PC-9 (cell line): ENCODE results near the gene CADPS2. TPM values are rescaled to one million over a fixed set of nuclear protein-coding genes. Genes with fewer than 3 reads are reported as not detected.

Source experiments
- BruUV-seq: library from RNA; stranded (reverse); fragments of 400-500 nt; replicated peaks from 2 replicates; lab custom pipeline; 2021; lab: Mats Ljungman, UMichigan
- CTCF ChIA-PET: fragments of 300-600 bp; sonication (Branson Sonifier 250); formaldehyde crosslinking; loops from one replicate; lab custom pipeline; 2022; ENCODE audit warnings: antibody characterized with exemption; lab: Charles Lee
- POLR2A ChIA-PET: fragments of 300-600 bp; sonication (Branson Sonifier 250); formaldehyde crosslinking; loops from one replicate; lab custom pipeline; 2022; ENCODE audit warnings: antibody characterized with exemption; ENCODE audit not compliant: unreplicated experiment; lab: Charles Lee
- DNase-seq, 2 experiments: peaks; one replicate each; pipeline versions ENCODE4 v3.0.0 to v3.0.0-alpha.2; 2015 to 2022; ENCODE audit warnings: mixed read lengths in 1 of 2
- H2AFZ ChIP-seq: fragments of 200-600 bp; sonication (generic); 2 replicates; pipeline ENCODE4 v1.8.1; 2017; ENCODE audit warnings: antibody characterized with exemption
- H3F3A ChIP-seq: fragments of 200-600 bp; sonication (generic); 2 replicates; pipeline ENCODE4 v1.8.1; 2017; ENCODE audit warnings: antibody characterized with exemption, mild to moderate bottlenecking, low read depth; ENCODE audit not compliant: insufficient read depth
- H3K27ac ChIP-seq: fragments of 200-600 bp; sonication (generic); 2 replicates; pipeline ENCODE4 v1.6.1; 2016; ENCODE audit warnings: mixed run types
- H3K27me3 ChIP-seq: fragments of 200-600 bp; sonication (generic); 2 replicates; pipeline ENCODE4 v1.6.1; 2016; ENCODE audit warnings: low read depth, mixed run types; ENCODE audit not compliant: insufficient read depth
- H3K36me3 ChIP-seq: fragments of 200-600 bp; sonication (generic); 2 replicates; pipeline ENCODE4 v1.6.1; 2016; ENCODE audit warnings: low read depth, mixed run types
- H3K4me1 ChIP-seq: fragments of 200-600 bp; sonication (generic); replicated peaks from 2 replicates; pipeline ENCODE4 v1.6.1; 2016; ENCODE audit warnings: mixed run types; ENCODE audit not compliant: insufficient read depth
- H3K4me2 ChIP-seq: fragments of 200-600 bp; sonication (generic); 2 replicates; pipeline ENCODE4 v1.6.1; 2017; ENCODE audit warnings: mixed run types
- H3K4me3 ChIP-seq: fragments of 200-600 bp; sonication (generic); 2 replicates; pipeline ENCODE4 v1.6.1; 2016; ENCODE audit warnings: mixed run types
- H3K79me2 ChIP-seq: fragments of 200-600 bp; sonication (generic); 2 replicates; pipeline ENCODE4 v1.6.1; 2017; ENCODE audit warnings: low read depth, mixed run types
- H3K9me2 ChIP-seq: fragments of 200-600 bp; sonication (generic); 2 replicates; pipeline ENCODE4 v1.8.1; 2017; ENCODE audit warnings: mild to moderate bottlenecking; ENCODE audit not compliant: insufficient read depth
- H3K9me3 ChIP-seq: fragments of 200-600 bp; sonication (generic); 2 replicates; pipeline ENCODE4 v1.8.1; 2016; ENCODE audit warnings: low read depth; ENCODE audit not compliant: insufficient read depth
- H4K20me1 ChIP-seq: fragments of 200-600 bp; sonication (generic); 2 replicates; pipeline ENCODE4 v1.8.1; 2017; ENCODE audit not compliant: insufficient read depth
- CTCF ChIP-seq: fragments of 200-600 bp; sonication (generic); conservative IDR thresholded peaks from 2 replicates; pipeline ENCODE4 v1.6.1; 2017; ENCODE audit warnings: mixed run types, antibody characterized with exemption, mild to moderate bottlenecking, moderate library complexity
- EZH2 ChIP-seq: fragments of 200-600 bp; sonication (generic); IDR thresholded peaks from 2 replicates; pipeline ENCODE4 v1.8.0; 2017; ENCODE audit warnings: antibody characterized with exemption, low read depth
- intact Hi-C: fragments of 100-400 bp; cut with micrococcal nuclease; formaldehyde crosslinking; loops from one replicate; pipeline ENCODE4 v1.10.0; 2022; ENCODE audit not compliant: unreplicated experiment
- total RNA-seq: library from RNA; stranded (reverse); gene quantifications from 2 replicates; pipeline ENCODE4 v1.2.3, GENCODE V29; 2021

CADPS2 gene
- total RNA-seq, 1 experiment from 2014 or later = 11.9 TPM

- no peaks in the 10 kb centered on the region for H3F3A ChIP-seq
- no peaks in the 10 kb centered on the region for H3K9me3 ChIP-seq
- intact Hi-C loops = no loop called here
- no peaks in the 10 kb centered on the region for H3K36me3 ChIP-seq
- H2AFZ ChIP-seq = no peak overlapping the region
- no TSS peak for BruUV-seq
- no peaks in the 10 kb centered on the region for H4K20me1 ChIP-seq
- no peaks in the 10 kb centered on the region for H3K27me3 ChIP-seq
- ChIA-PET POLR2A (no interaction called here), CTCF (no interaction called here)
- H3K79me2 ChIP-seq = no peaks in the 10 kb centered on the region
- TF ChIP-seq EZH2 = no peak
- no peaks in the 10 kb centered on the region for H3K4me1 ChIP-seq
- no peak overlapping the region for H3K4me2 ChIP-seq
- DNase-seq = no peak
- no peaks in the 10 kb centered on the region for H3K9me2 ChIP-seq
- H3K4me3 ChIP-seq = no peak overlapping the region
- H3K27ac ChIP-seq = no peak overlapping the region
Measured at GRCh38 chr7:122380992-122381391, 505.3 kb downstream of the CADPS2 start.

GRCh38 chr7:122379491-122379890, 506.8 kb downstream of the CADPS2 start:
- Histone ChIP-seq H3K79me2 (no peaks in the 10 kb centered on the region), H3F3A (no peaks in the 10 kb centered on the region), H3K9me3 (no peaks in the 10 kb centered on the region), H3K36me3 (no peaks in the 10 kb centered on the region), H3K4me2 (no peak overlapping the region), H3K27me3 (no peaks in the 10 kb centered on the region), H3K9me2 (no peaks in the 10 kb centered on the region), H3K27ac (no peak overlapping the region), H4K20me1 (no peaks in the 10 kb centered on the region), H3K4me1 (no peaks in the 10 kb centered on the region), H3K4me3 (no peak overlapping the region), H2AFZ (no peak overlapping the region)
- CTCF ChIA-PET = no interaction called here
- BruUV-seq = no TSS peak
- no peak for TF ChIP-seq CTCF
- TF ChIP-seq EZH2 = no peak
- intact Hi-C loops = no loop called here
- POLR2A ChIA-PET = interaction anchor here (0.6 kb wide), 1 partner anchor 678 kb away, joined by 4 read pairs; no protein-coding TSS in a partner anchor
- DNase-seq = no peak

GRCh38 chr7:122369756-122370155, 516.5 kb downstream of the CADPS2 start:
- Histone ChIP-seq H3K27me3 (no peaks in the 10 kb centered on the region), H2AFZ (no peak overlapping the region), H3K9me3 (no peaks in the 10 kb centered on the region), H3K4me1 (no peaks in the 10 kb centered on the region), H4K20me1 (no peaks in the 10 kb centered on the region), H3K4me3 (no peak overlapping the region), H3F3A (no peaks in the 10 kb centered on the region), H3K27ac (no peak overlapping the region), H3K4me2 (no peak overlapping the region), H3K9me2 (no peaks in the 10 kb centered on the region), H3K79me2 (no peaks in the 10 kb centered on the region), H3K36me3 (no peaks in the 10 kb centered on the region)
- no TSS peak for BruUV-seq
- POLR2A ChIA-PET = no interaction called here
- no peak for TF ChIP-seq CTCF
- TF ChIP-seq EZH2 = no peak
- no peak for DNase-seq
- intact Hi-C loops = no loop called here
- CTCF ChIA-PET = no interaction called here

GRCh38 chr7:122364761-122365280, 521.4 kb downstream of the CADPS2 start:
- Histone ChIP-seq H3K27ac (no peak overlapping the region), H3K36me3 (no peaks in the 10 kb centered on the region), H4K20me1 (no peaks in the 10 kb centered on the region), H3F3A (no peaks in the 10 kb centered on the region), H2AFZ (no peak overlapping the region; the same call in 1 of the 2 replicates), H3K4me1 (no peaks in the 10 kb centered on the region), H3K4me3 (no peak overlapping the region), H3K9me2 (no peaks in the 10 kb centered on the region), H3K79me2 (no peaks in the 10 kb centered on the region), H3K27me3 (no peaks in the 10 kb centered on the region), H3K4me2 (no peak overlapping the region), H3K9me3 (no peaks in the 10 kb centered on the region)
- no peak for DNase-seq
- intact Hi-C loops = no loop called here
- no TSS peak for BruUV-seq
- TF ChIP-seq CTCF (no peak), EZH2 (no peak)
- CTCF ChIA-PET = no interaction called here
- POLR2A ChIA-PET = interaction anchor here (0.7 kb wide), 1 partner anchor 29 kb away, joined by 3 read pairs; no protein-coding TSS in a partner anchor
